Endodermal cell (in vitro differentiated cells): ENCODE measurements around the gene C4BPA. TPM values are rescaled to one million over a fixed set of nuclear protein-coding genes. Genes with fewer than 3 reads are reported as not detected.
A peak's percentile ranks its signal among the peaks of the same experiment; 100 is the strongest.

ENCODE experiments used
- DNase-seq: peaks from one replicate; pipeline ENCODE4 v3.0.0-alpha.2; 2017
- H3K27ac ChIP-seq: 2 replicates; pipeline ENCODE4 v1.5.1; 2013; ENCODE audit warnings: mild to moderate bottlenecking, low read depth, low read length, moderate library complexity
- H3K27me3 ChIP-seq: 2 replicates; pipeline ENCODE4 v1.6.1; 2013; ENCODE audit warnings: mild to moderate bottlenecking, low read length, moderate library complexity; ENCODE audit not compliant: insufficient read depth, control insufficient read depth, poor library complexity, severe bottlenecking
- H3K36me3 ChIP-seq: 2 replicates; pipeline ENCODE4 v1.7.0; 2013; ENCODE audit warnings: mild to moderate bottlenecking, low read length, moderate library complexity; ENCODE audit not compliant: control insufficient read depth, insufficient read depth
- H3K4me1 ChIP-seq: one replicate; pipeline ENCODE4 v1.7.0; 2013; ENCODE audit warnings: low read length; ENCODE audit not compliant: control insufficient read depth, insufficient read depth
- H3K4me3 ChIP-seq: 2 replicates; pipeline ENCODE4 v1.5.1; 2013; ENCODE audit warnings: mild to moderate bottlenecking, low read length, moderate library complexity
- H3K9ac ChIP-seq: 2 replicates; pipeline ENCODE4 v1.6.1; 2013; ENCODE audit warnings: mild to moderate bottlenecking, low read length, moderate library complexity; ENCODE audit not compliant: poor library complexity, severe bottlenecking; ENCODE audit errors: extremely low read depth
- H3K9me3 ChIP-seq: 2 replicates; pipeline ENCODE4 v1.6.1; 2013; ENCODE audit warnings: mild to moderate bottlenecking, low read length, moderate library complexity; ENCODE audit not compliant: control insufficient read depth
- H3K27ac Mint-ChIP-seq: 2 replicates; pipeline ENCODE4 v1.8.0; 2020; ENCODE audit warnings: mixed read lengths
- H3K27me3 Mint-ChIP-seq: 2 replicates; pipeline ENCODE4 v1.8.0; 2021; ENCODE audit warnings: mild to moderate bottlenecking, mixed read lengths; ENCODE audit not compliant: insufficient read depth
- H3K36me3 Mint-ChIP-seq: 2 replicates; pipeline ENCODE4 v1.8.0; 2020; ENCODE audit warnings: low read depth, mixed read lengths
- H3K4me1 Mint-ChIP-seq: 2 replicates; pipeline ENCODE4 v1.8.0; 2020; ENCODE audit warnings: mixed read lengths
- H3K4me3 Mint-ChIP-seq: 2 replicates; pipeline ENCODE4 v1.8.0; 2020; ENCODE audit warnings: mild to moderate bottlenecking, moderate library complexity, mixed read lengths
- H3K9me3 Mint-ChIP-seq: 2 replicates; pipeline ENCODE4 v1.8.0; 2020; ENCODE audit warnings: mild to moderate bottlenecking, mixed read lengths
- CTCF ChIP-seq: fragments of 200-600 bp; sonication (generic); conservative IDR thresholded peaks from 2 replicates; pipeline ENCODE4 v1.5.0; 2021; ENCODE audit warnings: antibody characterized with exemption, mild to moderate bottlenecking
- WGBS, 2 experiments: methylation state at CpG; one replicate each; pipeline versions ENCODE4 v1.1.5 to v1.1.7; 2013; ENCODE audit warnings: missing lambda C conversion rate in 2 of 2, mixed read lengths in 1 of 2; ENCODE audit not compliant: insufficient coverage in 1 of 2, insufficient read length in 1 of 2; 5-methylcytosine and 5-hydroxymethylcytosine counted together
- total RNA-seq, 2 donors: library from RNA; stranded (reverse); fragmentation: NEBNext Ultra II Directional in 1 of 2; extraction: Animal tissue kit (Norgen Biotek cat#: 25700) in 1 of 2; gene quantifications; 2 replicates in 1 of 2; 3 replicates in 1 of 2; pipeline ENCODE4 v1.2.1, GENCODE V29; 2021

C4BPA gene
- total RNA-seq, 2 donors from 2014 or later: not detected

GRCh38 chr1:207073906-207074820, 29.9 kb upstream of the C4BPA start:
- no peaks in the 10 kb centered on the region for H3K9me3 Mint-ChIP-seq
- H3K4me3 Mint-ChIP-seq: no peak overlapping the region
- no peaks in the 10 kb centered on the region for H3K27me3 ChIP-seq
- no peaks in the 10 kb centered on the region for H3K9me3 ChIP-seq
- no peak overlapping the region for H3K27ac ChIP-seq
- no peak for TF ChIP-seq CTCF
- 92 to 97% methylated on average over 3 to 4 of the region's 4 CpGs for WGBS, 2 experiments
- H3K4me1 Mint-ChIP-seq: peaks cover 10% of the 10 kb centered on the region
- no peaks in the 10 kb centered on the region for H3K27me3 Mint-ChIP-seq
- H3K36me3 Mint-ChIP-seq: peaks cover 9% of the 10 kb centered on the region
- H3K27ac Mint-ChIP-seq: no peak overlapping the region
- DNase-seq: peak; percentile 15
- peaks cover 3% of the 10 kb centered on the region for H3K36me3 ChIP-seq
- H3K4me1 ChIP-seq: peaks cover 8% of the 10 kb centered on the region
- no peak overlapping the region for H3K9ac ChIP-seq
- no peak overlapping the region for H3K4me3 ChIP-seq

GRCh38 chr1:207076181-207076955, 27.7 kb upstream of the C4BPA start:
- no peak overlapping the region for H3K4me3 Mint-ChIP-seq
- no peaks in the 10 kb centered on the region for H3K9me3 Mint-ChIP-seq
- Histone ChIP-seq H3K27ac (no peak overlapping the region), H3K27me3 (no peaks in the 10 kb centered on the region), H3K36me3 (no peaks in the 10 kb centered on the region), H3K4me3 (no peak overlapping the region), H3K9me3 (no peaks in the 10 kb centered on the region), H3K4me1 (peaks cover 8% of the 10 kb centered on the region), H3K9ac (no peak overlapping the region)
- TF ChIP-seq CTCF: no peak
- H3K27ac Mint-ChIP-seq: no peak overlapping the region
- DNase-seq: peak; percentile 10
- H3K36me3 Mint-ChIP-seq: no peaks in the 10 kb centered on the region
- no peaks in the 10 kb centered on the region for H3K27me3 Mint-ChIP-seq
- 95 to 97% methylated on average over 4 of the region's 5 CpGs for WGBS, 2 experiments
- peaks cover 10% of the 10 kb centered on the region for H3K4me1 Mint-ChIP-seq

GRCh38 chr1:207077012-207077411, 27.0 kb upstream of the C4BPA start:
- H3K27me3 Mint-ChIP-seq: no peaks in the 10 kb centered on the region

More at GRCh38 chr1:207077012-207077411, 27.0 kb upstream of the C4BPA start:
- H3K36me3 ChIP-seq: no peaks in the 10 kb centered on the region
- H3K4me3 Mint-ChIP-seq: no peak overlapping the region
- 80 to 100% methylated on average over 1 of the region's 1 CpG for WGBS, 2 experiments
- no peak overlapping the region for H3K4me3 ChIP-seq
- H3K27me3 ChIP-seq: no peaks in the 10 kb centered on the region
- no peaks in the 10 kb centered on the region for H3K36me3 Mint-ChIP-seq
- H3K9me3 Mint-ChIP-seq: no peaks in the 10 kb centered on the region
- peaks cover 8% of the 10 kb centered on the region for H3K4me1 ChIP-seq
- no peaks in the 10 kb centered on the region for H3K9me3 ChIP-seq
- no peak for DNase-seq
- H3K27ac ChIP-seq: no peak overlapping the region
- H3K4me1 Mint-ChIP-seq: peaks cover 10% of the 10 kb centered on the region
- no peak for TF ChIP-seq CTCF
- H3K27ac Mint-ChIP-seq: no peak overlapping the region
- no peak overlapping the region for H3K9ac ChIP-seq
